Measurements from ENCODE around the gene GABRB3. TPM values are rescaled to one million over a fixed set of nuclear protein-coding genes. Genes with fewer than 3 reads are reported as not detected.

The GABRB3 gene
- total RNA-seq: 1 to 10 TPM in 1 of 2 donors, under 1 TPM in 1; 0.72 to 1.1 TPM

GRCh38 chr15:26772154-26773066 is at the start of gene GABRB3:
Gene GABRB3, minus strand, starts transcription at chr15:26773066.
- H3K9ac ChIP-seq (ENCODE audit: low read depth in 2 of 2, low read length in 2 of 2): no peak within 1 kb of the TSS
- H3K4me3 ChIP-seq: peak within 1 kb of the TSS; percentile 5
- H3K27me3 ChIP-seq: peaks cover 22% of the 10 kb centered on the region
- no peak within 1 kb of the TSS for H3K27ac ChIP-seq
- no peaks in the 10 kb centered on the region for H3K4me1 ChIP-seq
- intact Hi-C loops (cut with DNase I): no loop called here
- TF ChIP-seq CTCF (IDR thresholded peaks at IDR 0.05): no peak
- no peaks in the 10 kb centered on the region for H3K9me3 ChIP-seq
- H3K36me3 ChIP-seq: no peaks in the 10 kb centered on the region
- DNase-seq: no peak

GRCh38 chr15:26807517-26808427 is 34.9 kb upstream of the GABRB3 start:
- H3K27ac ChIP-seq: no peak overlapping the region
- no peaks in the 10 kb centered on the region for H3K9me3 ChIP-seq
- no peak overlapping the region for H3K9ac ChIP-seq (ENCODE audit: low read depth in 2 of 2, low read length in 2 of 2)
- DNase-seq: no peak
- H3K4me3 ChIP-seq: no peak overlapping the region
- TF ChIP-seq CTCF (IDR thresholded peaks at IDR 0.05): no peak
- intact Hi-C loops (cut with DNase I): no loop called here
- H3K4me1 ChIP-seq: no peaks in the 10 kb centered on the region
- H3K27me3 ChIP-seq: no peaks in the 10 kb centered on the region
- no peaks in the 10 kb centered on the region for H3K36me3 ChIP-seq

GRCh38 chr15:26806574-26806973 is 33.7 kb upstream of the GABRB3 start:
- Histone ChIP-seq H3K36me3 (no peaks in the 10 kb centered on the region), H3K4me3 (no peak overlapping the region), H3K27me3 (no peaks in the 10 kb centered on the region), H3K4me1 (no peaks in the 10 kb centered on the region), H3K9me3 (no peaks in the 10 kb centered on the region), H3K9ac (ENCODE audit: low read depth in 2 of 2, low read length in 2 of 2) (no peak overlapping the region), H3K27ac (no peak overlapping the region)
- DNase-seq: no peak
- TF ChIP-seq CTCF (IDR thresholded peaks at IDR 0.05): no peak
- intact Hi-C loops (cut with DNase I): no loop called here

GRCh38 chr15:26806151-26806550 is 33.3 kb upstream of the GABRB3 start:
- DNase-seq: no peak
- no peak for TF ChIP-seq CTCF (IDR thresholded peaks at IDR 0.05)
- Histone ChIP-seq H3K9ac (ENCODE audit: low read depth in 2 of 2, low read length in 2 of 2) (no peak overlapping the region), H3K4me1 (no peaks in the 10 kb centered on the region), H3K36me3 (no peaks in the 10 kb centered on the region), H3K9me3 (no peaks in the 10 kb centered on the region), H3K27ac (no peak overlapping the region), H3K27me3 (no peaks in the 10 kb centered on the region), H3K4me3 (no peak overlapping the region)
- intact Hi-C loops (cut with DNase I): no loop called here

- H3K4me1 ChIP-seq: no peaks in the 10 kb centered on the region
- no peaks in the 10 kb centered on the region for H3K9me3 ChIP-seq
- H3K27ac ChIP-seq: no peak overlapping the region
- no peaks in the 10 kb centered on the region for H3K27me3 ChIP-seq
- DNase-seq: no peak
- intact Hi-C loops (cut with DNase I): no loop called here
- no peaks in the 10 kb centered on the region for H3K36me3 ChIP-seq
- H3K4me3 ChIP-seq: no peak overlapping the region
- TF ChIP-seq CTCF (IDR thresholded peaks at IDR 0.05): no peak
- H3K9ac ChIP-seq (ENCODE audit: low read depth in 2 of 2, low read length in 2 of 2): no peak overlapping the region
Measured at GRCh38 chr15:26805470-26805869, 32.6 kb upstream of the GABRB3 start.
